Neural cell (in vitro differentiated cells): Measurements from ENCODE around the gene EPB41L5. TPM values are rescaled to one million over a fixed set of nuclear protein-coding genes. Genes with fewer than 3 reads are reported as not detected.

Experiments
- H2AFZ ChIP-seq: fragments of 200-600, 300-800 bp; sonication (generic), shearing (Covaris generic); 2 replicates; pipeline ENCODE4 v1.6.0; 2014; ENCODE audit warnings: low read depth, mild to moderate bottlenecking, antibody characterized with exemption, low read length, moderate library complexity
- H3F3A ChIP-seq: fragments of 200-600 bp; shearing (Covaris generic); 2 replicates; pipeline ENCODE4 v1.6.1; 2016; ENCODE audit warnings: mild to moderate bottlenecking, moderate library complexity, mixed read lengths, antibody characterized with exemption, low read length; ENCODE audit not compliant: insufficient read depth, poor library complexity, severe bottlenecking
- H3K27ac ChIP-seq: fragments of 200-600, 300-800 bp; sonication (generic), shearing (Covaris generic); 2 replicates; pipeline ENCODE4 v1.5.1; 2014; ENCODE audit warnings: mild to moderate bottlenecking, low read length, moderate library complexity
- H3K27me3 ChIP-seq: fragments of 300-800, 200-600 bp; sonication (generic), shearing (Covaris generic); 2 replicates; pipeline ENCODE4 v1.6.0; 2014; ENCODE audit warnings: mild to moderate bottlenecking, low read depth, low read length, moderate library complexity; ENCODE audit not compliant: insufficient read depth
- H3K36me3 ChIP-seq: fragments of 300-800, 200-600 bp; sonication (generic), shearing (Covaris generic); 2 replicates; pipeline ENCODE4 v1.5.1; 2014; ENCODE audit warnings: mild to moderate bottlenecking, antibody characterized with exemption, low read length, moderate library complexity; ENCODE audit not compliant: insufficient read depth
- H3K4me2 ChIP-seq: fragments of 300-800, 200-600 bp; sonication (generic), shearing (Covaris generic); 2 replicates; pipeline ENCODE4 v1.6.0; 2014; ENCODE audit warnings: mild to moderate bottlenecking, low read length
- H3K4me3 ChIP-seq: fragments of 300-800, 200-600 bp; sonication (generic), shearing (Covaris generic); 2 replicates; pipeline ENCODE4 v1.5.1; 2014; ENCODE audit warnings: mild to moderate bottlenecking, low read length, moderate library complexity
- H3K79me2 ChIP-seq: fragments of 200-600 bp; shearing (Covaris generic); replicated peaks from 2 replicates; pipeline ENCODE4 v1.6.0; 2014; ENCODE audit warnings: mild to moderate bottlenecking, low read length, moderate library complexity; ENCODE audit not compliant: insufficient read depth
- H3K9ac ChIP-seq: fragments of 300-800, 200-600 bp; sonication (generic), shearing (Covaris generic); 2 replicates; pipeline ENCODE4 v1.6.1; 2016; ENCODE audit warnings: mild to moderate bottlenecking, low read length, mixed read lengths
- H3K9me2 ChIP-seq: fragments of 200-600 bp; shearing (Covaris generic); 2 replicates; pipeline ENCODE4 v1.6.1; 2016; ENCODE audit warnings: mild to moderate bottlenecking, low read length, mixed read lengths; ENCODE audit not compliant: insufficient read depth
- H3K9me3 ChIP-seq: fragments of 200-600, 300-800 bp; sonication (generic), shearing (Covaris generic); 2 replicates; pipeline ENCODE4 v1.6.1; 2016; ENCODE audit warnings: mild to moderate bottlenecking, mixed run types, low read length, moderate library complexity, mixed read lengths
- H4K20me1 ChIP-seq: fragments of 200-600 bp; shearing (Covaris generic); 2 replicates; pipeline ENCODE4 v1.6.1; 2016; ENCODE audit warnings: mild to moderate bottlenecking, mixed run types; ENCODE audit not compliant: insufficient read depth
- EP300 ChIP-seq: fragments of 450-650 bp; conservative IDR thresholded peaks from 2 replicates; pipeline ENCODE4 v1.6.1; 2014; ENCODE audit warnings: antibody characterized with exemption, mild to moderate bottlenecking, moderate library complexity; ENCODE audit not compliant: poor library complexity, severe bottlenecking
- EZH2 ChIP-seq: fragments of 200-600, 300-800 bp; shearing (Covaris generic), sonication (generic); IDR thresholded peaks from 2 replicates; pipeline ENCODE4 v1.6.1; 2014; ENCODE audit warnings: antibody characterized with exemption, low read length, borderline replicate concordance, mild to moderate bottlenecking; ENCODE audit not compliant: insufficient read depth, poor library complexity, severe bottlenecking
- MXI1 ChIP-seq: fragments of 450-650 bp; conservative IDR thresholded peaks from 2 replicates; pipeline ENCODE4 v1.6.1; 2014; ENCODE audit warnings: antibody characterized with exemption, mild to moderate bottlenecking; ENCODE audit not compliant: poor library complexity, severe bottlenecking
- POLR2AphosphoS5 ChIP-seq: IDR thresholded peaks from 2 replicates; pipeline ENCODE4 v1.6.1; 2012
- RAD21 ChIP-seq: fragments of 450-650 bp; conservative IDR thresholded peaks from 2 replicates; pipeline ENCODE4 v1.6.1; 2014; ENCODE audit warnings: antibody characterized with exemption, mild to moderate bottlenecking, moderate library complexity
- REST ChIP-seq: IDR thresholded peaks from 2 replicates; pipeline ENCODE4 v1.6.1; 2012; ENCODE audit warnings: borderline replicate concordance
- SMC3 ChIP-seq: fragments of 450-650 bp; conservative IDR thresholded peaks from 2 replicates; pipeline ENCODE4 v1.6.1; 2014; ENCODE audit warnings: antibody characterized with exemption, mild to moderate bottlenecking, moderate library complexity; ENCODE audit not compliant: poor library complexity
- TAF1 ChIP-seq: IDR thresholded peaks from 2 replicates; pipeline ENCODE4 v1.6.1; 2012; ENCODE audit warnings: low read depth
- polyA plus RNA-seq: library from polyadenylated mRNA; depleted of rRNA; stranded (reverse); fragments of >200 nt; gene quantifications from 2 replicates; pipeline ENCODE4 v1.2.3, GENCODE V29; 2014
- TF ChIP-seq, protein P1 (sequence below): fragments of 450-650 bp; IDR thresholded peaks from 2 replicates; pipeline ENCODE4 v1.5.1; 2014; ENCODE audit warnings: antibody characterized with exemption, mild to moderate bottlenecking, moderate library complexity; ENCODE audit not compliant: poor library complexity, severe bottlenecking

The EPB41L5 gene
- polyA plus RNA-seq, 1 donor from 2014 or later: 32.9 TPM

- H3K79me2 ChIP-seq: no peaks in the 10 kb centered on the region
- no peak overlapping the region for H3K9ac ChIP-seq
- H3K9me2 ChIP-seq: no peaks in the 10 kb centered on the region
- no peaks in the 10 kb centered on the region for H3K27me3 ChIP-seq
- no peaks in the 10 kb centered on the region for H3K9me3 ChIP-seq
- H4K20me1 ChIP-seq: no peaks in the 10 kb centered on the region
- H3K4me2 ChIP-seq: no peak overlapping the region
- no peak overlapping the region for H2AFZ ChIP-seq
- TF ChIP-seq RAD21: no peak
- TF ChIP-seq, protein P1, sequence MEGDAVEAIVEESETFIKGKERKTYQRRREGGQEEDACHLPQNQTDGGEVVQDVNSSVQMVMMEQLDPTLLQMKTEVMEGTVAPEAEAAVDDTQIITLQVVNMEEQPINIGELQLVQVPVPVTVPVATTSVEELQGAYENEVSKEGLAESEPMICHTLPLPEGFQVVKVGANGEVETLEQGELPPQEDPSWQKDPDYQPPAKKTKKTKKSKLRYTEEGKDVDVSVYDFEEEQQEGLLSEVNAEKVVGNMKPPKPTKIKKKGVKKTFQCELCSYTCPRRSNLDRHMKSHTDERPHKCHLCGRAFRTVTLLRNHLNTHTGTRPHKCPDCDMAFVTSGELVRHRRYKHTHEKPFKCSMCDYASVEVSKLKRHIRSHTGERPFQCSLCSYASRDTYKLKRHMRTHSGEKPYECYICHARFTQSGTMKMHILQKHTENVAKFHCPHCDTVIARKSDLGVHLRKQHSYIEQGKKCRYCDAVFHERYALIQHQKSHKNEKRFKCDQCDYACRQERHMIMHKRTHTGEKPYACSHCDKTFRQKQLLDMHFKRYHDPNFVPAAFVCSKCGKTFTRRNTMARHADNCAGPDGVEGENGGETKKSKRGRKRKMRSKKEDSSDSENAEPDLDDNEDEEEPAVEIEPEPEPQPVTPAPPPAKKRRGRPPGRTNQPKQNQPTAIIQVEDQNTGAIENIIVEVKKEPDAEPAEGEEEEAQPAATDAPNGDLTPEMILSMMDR: no peak
- TF ChIP-seq TAF1: no peak
- TF ChIP-seq EP300: no peak
- no peak for TF ChIP-seq REST
- no peak for TF ChIP-seq EZH2
- TF ChIP-seq SMC3: no peak
- TF ChIP-seq POLR2AphosphoS5: no peak
- no peak for TF ChIP-seq MXI1
- no peaks in the 10 kb centered on the region for H3K36me3 ChIP-seq
- H3K4me3 ChIP-seq: no peak overlapping the region
- H3K27ac ChIP-seq: no peak overlapping the region
- no peaks in the 10 kb centered on the region for H3F3A ChIP-seq
Measured at GRCh38 chr2:120180066-120180465, 167.2 kb downstream of the EPB41L5 start.

GRCh38 chr2:120182019-120182560 is 169.2 kb downstream of the EPB41L5 start:
- H4K20me1 ChIP-seq: no peaks in the 10 kb centered on the region
- no peaks in the 10 kb centered on the region for H3K27me3 ChIP-seq
- no peak for TF ChIP-seq EP300
- TF ChIP-seq RAD21: no peak
- no peak for TF ChIP-seq MXI1
- no peak for TF ChIP-seq REST
- TF ChIP-seq TAF1: no peak
- TF ChIP-seq, protein P1: no peak
- TF ChIP-seq EZH2: no peak
- no peak for TF ChIP-seq POLR2AphosphoS5
- TF ChIP-seq SMC3: no peak
- H3K9me3 ChIP-seq: no peaks in the 10 kb centered on the region
- H3K36me3 ChIP-seq: no peaks in the 10 kb centered on the region
- no peak overlapping the region for H3K4me3 ChIP-seq
- H3K79me2 ChIP-seq: no peaks in the 10 kb centered on the region
- no peaks in the 10 kb centered on the region for H3F3A ChIP-seq
- no peaks in the 10 kb centered on the region for H3K9me2 ChIP-seq
- no peak overlapping the region for H3K27ac ChIP-seq
- H3K9ac ChIP-seq: no peak overlapping the region
- no peak overlapping the region for H2AFZ ChIP-seq
- H3K4me2 ChIP-seq: no peak overlapping the region
